Hepatocyte (in vitro differentiated cells): ENCODE measurements around the gene JARID2.

Experiments
- EZH2 ChIP-seq: fragments of 200-600 bp; sonication (generic); IDR thresholded peaks from 2 replicates; pipeline ENCODE4 v1.6.1; 2016; ENCODE audit warnings: antibody characterized with exemption, mild to moderate bottlenecking, borderline replicate concordance
- EZH2phosphoT487 ChIP-seq: fragments of 200-600 bp; sonication (generic); IDR thresholded peaks from one replicate; pipeline ENCODE4 v1.6.1; 2018; ENCODE audit warnings: antibody characterized with exemption, mild to moderate bottlenecking, low read depth, moderate library complexity; ENCODE audit not compliant: unreplicated experiment, severe bottlenecking
- TF ChIP-seq, protein P1 (sequence below): fragments of 200-600 bp; sonication (generic); IDR thresholded peaks from 2 replicates; pipeline ENCODE4 v1.5.1; 2016; ENCODE audit warnings: antibody characterized with exemption, mild to moderate bottlenecking; ENCODE audit not compliant: poor library complexity

DNA sequence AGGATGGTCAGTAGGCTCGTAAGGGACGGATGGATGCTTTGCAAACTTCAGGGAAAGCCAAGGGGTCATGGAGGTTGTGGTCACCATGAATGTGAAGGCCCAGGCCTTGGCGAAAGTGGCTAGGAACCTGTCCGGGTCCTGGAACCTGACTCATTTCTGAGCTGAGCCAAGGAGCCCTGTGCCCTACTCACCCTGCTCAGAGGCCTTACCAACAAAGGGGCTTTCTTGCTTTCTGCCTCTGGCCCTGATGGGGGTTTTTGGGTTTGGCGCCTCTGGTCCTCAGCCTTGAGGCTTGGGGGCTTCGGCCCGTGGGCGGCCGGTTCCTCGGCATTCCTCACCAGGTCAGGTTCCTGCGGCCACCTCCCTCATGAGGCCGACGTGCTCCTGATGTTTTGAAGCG lies 261.9 kb downstream of the JARID2 start:
- TF ChIP-seq, protein P1, sequence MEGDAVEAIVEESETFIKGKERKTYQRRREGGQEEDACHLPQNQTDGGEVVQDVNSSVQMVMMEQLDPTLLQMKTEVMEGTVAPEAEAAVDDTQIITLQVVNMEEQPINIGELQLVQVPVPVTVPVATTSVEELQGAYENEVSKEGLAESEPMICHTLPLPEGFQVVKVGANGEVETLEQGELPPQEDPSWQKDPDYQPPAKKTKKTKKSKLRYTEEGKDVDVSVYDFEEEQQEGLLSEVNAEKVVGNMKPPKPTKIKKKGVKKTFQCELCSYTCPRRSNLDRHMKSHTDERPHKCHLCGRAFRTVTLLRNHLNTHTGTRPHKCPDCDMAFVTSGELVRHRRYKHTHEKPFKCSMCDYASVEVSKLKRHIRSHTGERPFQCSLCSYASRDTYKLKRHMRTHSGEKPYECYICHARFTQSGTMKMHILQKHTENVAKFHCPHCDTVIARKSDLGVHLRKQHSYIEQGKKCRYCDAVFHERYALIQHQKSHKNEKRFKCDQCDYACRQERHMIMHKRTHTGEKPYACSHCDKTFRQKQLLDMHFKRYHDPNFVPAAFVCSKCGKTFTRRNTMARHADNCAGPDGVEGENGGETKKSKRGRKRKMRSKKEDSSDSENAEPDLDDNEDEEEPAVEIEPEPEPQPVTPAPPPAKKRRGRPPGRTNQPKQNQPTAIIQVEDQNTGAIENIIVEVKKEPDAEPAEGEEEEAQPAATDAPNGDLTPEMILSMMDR, result no peak
- TF ChIP-seq EZH2phosphoT487 (no peak), EZH2 (no peak)
